ENCODE results near the gene TMEM54. TPM values are rescaled to one million over a fixed set of nuclear protein-coding genes. Genes with fewer than 3 reads are reported as not detected.

The TMEM54 gene
- total RNA-seq, 4 donors from 2014 or later: 330 to 1,204 (median 846) TPM

GRCh38 chr1:32903991-32904785 lies 3.0 kb upstream of the TMEM54 start:
- peak overlapping the region; percentile 83 to 92 (median 88) for H3K27ac ChIP-seq
- peaks cover 0 to 55% (median 31%) of the 10 kb centered on the region in 4 donors for H3K4me1 ChIP-seq
- intact Hi-C loops (cut with DNase I; ENCODE audit: low total_unique reads): no loop called here
- H3K36me3 ChIP-seq: no peaks in the 10 kb centered on the region
- 53% methylated on average over 3 of the region's 3 CpGs; no CpG with 5 or more reads in 1 of the 2 donors for WGBS, 2 donors (ENCODE audit: low coverage in 1 of 2)
- H3K27me3 ChIP-seq: peaks cover 5% of the 10 kb centered on the region
- in situ Hi-C loops (cut with MboI; ENCODE audit: low pct_ligation_motif_present in 1 of 4, low pct_unique_long_range_greater_than_20kb in 1 of 4, low sequenced_read_pairs in 3 of 4): no loop called here
- peak; percentile 86 for DNase-seq
- no peak overlapping the region for H3K4me3 ChIP-seq
- no peaks in the 10 kb centered on the region for H3K9me3 ChIP-seq
- TF ChIP-seq POLR2AphosphoS5 (IDR thresholded peaks at IDR 0.05) (peak in 1 of 3 donors; percentile 71), CTCF (IDR thresholded peaks at IDR 0.05) (peak in 1 of 5 experiments; percentile 35), POLR2A (IDR thresholded peaks at IDR 0.05) (no peak), EP300 (IDR thresholded peaks at IDR 0.05; ENCODE audit: low read depth) (no peak)

GRCh38 chr1:32902535-32902920 lies 1.3 kb upstream of the TMEM54 start:
- H3K27ac ChIP-seq: peak overlapping the region; percentile 80 to 95 (median 90)

GRCh38 chr1:32901823-32902534 lies 790 bp upstream of the TMEM54 start:
- DNase-seq: no peak
- WGBS, 2 donors (ENCODE audit: low coverage in 1 of 2): 16 to 44% methylated on average over 11 to 24 of the region's 24 CpGs
- in situ Hi-C loops (cut with MboI; ENCODE audit: low pct_ligation_motif_present in 1 of 4, low pct_unique_long_range_greater_than_20kb in 1 of 4, low sequenced_read_pairs in 3 of 4): no loop called here
- Histone ChIP-seq H3K4me1 (peaks cover 0 to 45% (median 28%) of the 10 kb centered on the region in 4 donors), H3K36me3 (no peaks in the 10 kb centered on the region), H3K27ac (peak overlapping the region; percentile 80 to 95 (median 90)), H3K4me3 (peak overlapping the region; percentile 72 to 89 (median 84)), H3K27me3 (peaks cover 5% of the 10 kb centered on the region), H3K9me3 (no peaks in the 10 kb centered on the region)
- no peak for TF ChIP-seq CTCF (IDR thresholded peaks at IDR 0.05)
- no peak for TF ChIP-seq POLR2AphosphoS5 (IDR thresholded peaks at IDR 0.05)
- no peak for TF ChIP-seq POLR2A (IDR thresholded peaks at IDR 0.05)
- no peak for TF ChIP-seq EP300 (IDR thresholded peaks at IDR 0.05; ENCODE audit: low read depth)
- intact Hi-C loops (cut with DNase I; ENCODE audit: low total_unique reads): no loop called here

More at GRCh38 chr1:32902535-32902920, 1.3 kb upstream of the TMEM54 start:
- Histone ChIP-seq H3K9me3 (no peaks in the 10 kb centered on the region), H3K27me3 (peaks cover 5% of the 10 kb centered on the region), H3K36me3 (no peaks in the 10 kb centered on the region), H3K4me3 (no peak overlapping the region), H3K4me1 (peaks cover 0 to 50% (median 31%) of the 10 kb centered on the region in 4 donors)
- 69% methylated on average over 6 of the region's 6 CpGs; no CpG with 5 or more reads in 1 of the 2 donors for WGBS, 2 donors (ENCODE audit: low coverage in 1 of 2)
- no peak for TF ChIP-seq POLR2A (IDR thresholded peaks at IDR 0.05)
- DNase-seq: no peak
- in situ Hi-C loops (cut with MboI; ENCODE audit: low pct_ligation_motif_present in 1 of 4, low pct_unique_long_range_greater_than_20kb in 1 of 4, low sequenced_read_pairs in 3 of 4) (no loop called here), intact Hi-C loops (cut with DNase I; ENCODE audit: low total_unique reads) (no loop called here)

- peak overlapping the region; percentile 81 to 89 (median 84) for H3K4me3 ChIP-seq
- H3K9me3 ChIP-seq: no peaks in the 10 kb centered on the region
- no peaks in the 10 kb centered on the region for H3K36me3 ChIP-seq
- peak overlapping the region; percentile 80 to 95 (median 90) for H3K27ac ChIP-seq
- TF ChIP-seq EP300 (IDR thresholded peaks at IDR 0.05; ENCODE audit: low read depth) (no peak), CTCF (IDR thresholded peaks at IDR 0.05) (no peak), POLR2AphosphoS5 (IDR thresholded peaks at IDR 0.05) (no peak), POLR2A (IDR thresholded peaks at IDR 0.05) (no peak)
- in situ Hi-C loops (cut with MboI; ENCODE audit: low pct_ligation_motif_present in 1 of 4, low pct_unique_long_range_greater_than_20kb in 1 of 4, low sequenced_read_pairs in 3 of 4): no loop called here
- no peak for DNase-seq
- peaks cover 0 to 29% (median 18%) of the 10 kb centered on the region in 4 donors for H3K4me1 ChIP-seq
- peaks cover 5% of the 10 kb centered on the region for H3K27me3 ChIP-seq
- intact Hi-C loops (cut with DNase I; ENCODE audit: low total_unique reads): no loop called here
- WGBS, 2 donors (ENCODE audit: low coverage in 1 of 2): 29 to 80% methylated on average over 2 to 19 of the region's 22 CpGs
Measured at GRCh38 chr1:32900371-32900955, 726 bp downstream of the TMEM54 start.

Data from transverse colon (tissue), 4 donors.